ENCODE results near the gene TENM3.

Gene TENM3

GRCh38 chr4:182826391-182826790, 583.2 kb downstream of the TENM3 start:
- DNase-seq = peak; percentile 79 to 88 (median 85)

GRCh38 chr4:182827166-182827565, 584.0 kb downstream of the TENM3 start:
- no peak for DNase-seq

GRCh38 chr4:182827954-182828353, 584.8 kb downstream of the TENM3 start:
- no peak for DNase-seq

GRCh38 chr4:182828360-182829025, 585.3 kb downstream of the TENM3 start:
- no peak for DNase-seq

DNA sequence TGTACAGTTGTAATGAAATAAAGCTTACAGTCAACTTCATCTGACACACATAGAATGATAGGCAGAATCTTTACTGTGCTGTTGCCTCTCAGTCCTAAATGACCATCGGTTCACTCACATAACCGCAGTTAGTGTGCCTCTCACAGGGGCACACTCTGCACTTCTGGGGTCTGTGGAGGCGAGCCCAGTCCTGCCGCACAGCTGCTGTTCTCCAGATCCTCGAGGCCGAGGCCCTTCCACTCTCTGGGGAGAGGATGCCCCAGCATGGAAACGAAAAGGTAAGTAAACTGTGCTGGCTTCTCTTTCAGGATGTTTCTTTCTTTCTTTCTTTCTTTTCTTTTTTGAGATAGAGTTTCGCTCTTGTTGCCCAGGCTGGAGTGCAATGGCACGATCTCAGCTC, 586.0 kb downstream of the TENM3 start:
- no peak for DNase-seq

DNA sequence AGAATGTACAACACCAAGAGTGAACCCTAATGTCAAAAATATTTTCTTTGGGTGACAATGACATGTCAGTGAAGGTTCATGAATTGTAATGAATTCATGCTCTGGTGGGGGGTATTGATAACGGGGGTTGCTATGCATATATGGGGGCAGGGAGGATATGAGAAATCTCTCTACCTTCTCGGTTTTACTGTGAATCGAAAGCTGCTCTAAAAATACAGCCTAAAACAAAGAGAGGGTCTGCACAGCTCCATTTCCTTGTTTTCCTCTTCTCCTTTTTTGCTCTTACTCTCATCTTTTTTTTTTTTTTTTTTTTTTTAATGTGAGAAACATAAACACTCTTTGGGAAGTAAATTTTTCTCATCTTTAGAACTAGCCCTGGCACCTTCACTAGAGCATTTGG, 588.2 kb downstream of the TENM3 start:
- DNase-seq = no peak

DNA sequence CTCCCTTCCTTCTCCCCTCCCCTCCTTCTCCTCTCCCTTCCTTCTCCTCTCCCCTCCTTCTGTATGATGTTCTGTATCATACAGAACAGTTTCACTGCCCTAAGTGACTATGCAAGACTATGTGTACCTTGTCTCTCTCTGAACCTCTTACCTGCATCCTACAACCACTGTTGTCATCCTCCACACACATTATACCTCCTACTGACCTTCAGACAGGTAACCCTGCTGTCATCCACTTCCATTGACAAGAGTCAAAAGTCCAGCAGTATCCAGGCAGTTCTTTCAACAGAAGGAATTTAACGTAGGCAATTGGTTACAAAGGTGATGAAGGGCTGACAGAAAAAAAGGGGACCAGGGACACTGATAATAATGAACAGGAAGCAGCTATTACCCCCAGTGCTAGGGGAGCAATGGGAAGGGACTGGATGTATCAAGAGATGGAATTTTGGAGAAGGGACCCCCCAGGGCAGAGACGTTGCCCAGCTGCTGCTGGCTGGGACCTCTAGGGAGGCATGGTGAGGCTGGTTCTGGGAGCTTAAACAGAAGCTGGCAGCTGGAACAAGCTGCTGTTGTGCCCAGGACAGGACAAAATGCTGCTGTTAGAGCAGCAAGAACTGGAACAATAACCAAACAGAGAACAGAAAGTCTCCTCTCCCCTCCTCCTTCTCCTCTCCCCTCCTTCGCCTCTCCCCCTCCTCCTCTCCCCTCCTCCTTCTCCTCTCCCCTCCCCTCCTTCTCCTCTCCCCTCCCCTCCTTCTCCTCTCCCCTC, 589.3 kb downstream of the TENM3 start:
- DNase-seq = no peak

DNA sequence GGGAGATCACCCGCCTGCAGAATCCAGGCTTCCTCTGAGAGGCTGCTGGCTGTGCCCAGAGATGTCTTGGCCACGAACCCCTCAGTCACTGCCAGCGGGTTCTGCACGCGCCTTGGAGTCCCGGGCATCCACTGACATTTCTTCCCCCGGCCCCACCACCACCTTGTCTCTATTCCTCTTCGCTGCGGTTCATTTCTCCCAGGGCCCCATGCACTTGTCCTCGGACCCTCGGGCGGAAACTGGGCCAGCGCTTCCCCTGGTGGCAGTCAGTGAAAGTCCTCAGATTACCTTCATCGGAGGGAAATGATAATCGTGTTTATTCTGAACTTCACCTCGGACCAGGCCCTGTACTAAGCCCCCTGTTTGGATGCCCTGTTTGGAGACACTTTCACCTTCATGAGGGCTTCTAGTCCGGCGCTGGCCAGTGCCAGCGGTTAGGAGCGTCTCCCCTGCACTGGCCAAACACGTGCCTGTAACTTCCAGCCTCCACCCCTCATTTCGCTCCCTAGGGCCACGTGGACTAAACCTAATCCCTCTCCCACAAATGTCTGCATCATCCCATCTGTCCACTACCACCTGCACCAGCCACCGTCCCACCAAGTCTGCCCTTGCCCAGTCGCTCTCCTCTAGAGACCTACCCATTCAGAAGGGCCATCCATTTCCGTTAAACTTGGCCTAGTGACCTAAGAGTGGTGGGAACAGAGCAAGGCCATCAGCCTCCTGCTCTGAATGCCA, 592.0 kb downstream of the TENM3 start:
- DNase-seq = no peak

DNA sequence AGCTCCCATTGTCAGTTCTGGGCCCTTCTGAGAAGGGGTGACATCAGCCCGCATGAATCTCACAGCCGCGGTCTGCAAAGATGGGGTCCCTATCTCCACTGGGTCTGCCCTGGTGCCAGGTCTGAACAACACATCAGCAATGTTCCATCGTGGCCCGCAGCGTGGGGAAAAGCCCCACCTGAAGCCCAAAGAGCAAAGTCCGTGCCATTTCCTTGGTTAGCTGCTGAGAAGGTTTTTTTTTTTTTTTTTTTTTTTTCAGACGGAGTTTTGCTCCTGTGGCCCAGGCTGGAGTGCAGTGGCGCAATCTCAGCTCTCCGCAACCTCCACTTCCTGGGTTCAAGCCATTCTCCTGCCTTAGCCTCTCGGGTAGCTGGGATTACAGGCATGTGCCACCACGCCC, 594.6 kb downstream of the TENM3 start:
- no peak for DNase-seq

DNA sequence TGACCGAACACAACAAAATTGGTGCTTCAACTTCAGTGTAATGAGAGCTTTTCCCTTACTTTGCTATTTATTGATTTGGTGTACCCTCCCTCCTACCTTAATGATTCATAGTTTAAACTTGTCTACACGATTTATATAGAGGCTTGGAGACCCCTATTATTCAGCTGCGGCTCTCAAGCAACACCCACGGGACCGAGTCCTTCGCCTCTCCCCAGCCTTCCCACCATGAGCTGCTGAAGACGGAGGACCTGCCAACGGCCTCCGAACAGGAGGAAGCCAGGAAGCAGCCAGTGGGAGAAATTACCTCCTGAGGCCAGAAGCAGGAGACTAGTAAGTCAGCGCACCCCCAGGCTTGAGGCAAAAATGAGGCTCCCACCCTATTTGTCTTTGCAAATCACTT, 595.3 kb downstream of the TENM3 start:
- no peak for DNase-seq

GRCh38 chr4:182839256-182839655, 596.1 kb downstream of the TENM3 start:
- no peak for DNase-seq

GRCh38 chr4:182840108-182840507, 596.9 kb downstream of the TENM3 start:
- DNase-seq = no peak

GRCh38 chr4:182842104-182842600, 599.0 kb downstream of the TENM3 start:
- no peak for DNase-seq

DNA sequence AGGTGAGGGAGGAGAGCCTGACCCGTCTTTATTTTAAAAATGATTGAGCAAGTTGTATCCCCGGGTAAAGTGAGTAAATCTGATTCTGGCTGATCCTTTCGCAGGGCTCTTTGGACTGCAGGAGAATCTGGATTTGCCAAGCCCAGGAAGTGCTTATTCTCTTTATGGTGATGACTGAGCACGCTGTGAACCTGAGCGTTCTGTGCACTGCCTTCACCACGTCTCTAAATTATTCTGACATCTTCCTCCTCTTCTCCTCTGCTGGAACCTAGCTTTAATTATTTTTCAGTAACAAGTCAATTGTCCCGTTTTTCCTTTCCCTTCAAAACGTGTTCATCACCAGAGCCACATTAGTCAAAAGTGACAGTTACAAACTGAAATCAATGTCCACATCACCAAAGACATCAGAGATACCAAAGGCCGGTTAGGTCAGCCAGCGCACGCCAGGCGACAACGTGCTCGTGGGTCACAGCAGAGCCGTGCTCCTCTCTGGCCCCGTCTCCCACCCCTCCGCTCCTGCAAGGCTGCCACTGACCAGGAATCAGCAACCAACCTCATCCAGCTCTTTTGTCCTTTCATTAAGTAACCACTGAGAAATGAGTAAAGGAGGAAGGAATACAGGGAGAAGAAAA, 599.7 kb downstream of the TENM3 start:
- DNase-seq = no peak

DNA sequence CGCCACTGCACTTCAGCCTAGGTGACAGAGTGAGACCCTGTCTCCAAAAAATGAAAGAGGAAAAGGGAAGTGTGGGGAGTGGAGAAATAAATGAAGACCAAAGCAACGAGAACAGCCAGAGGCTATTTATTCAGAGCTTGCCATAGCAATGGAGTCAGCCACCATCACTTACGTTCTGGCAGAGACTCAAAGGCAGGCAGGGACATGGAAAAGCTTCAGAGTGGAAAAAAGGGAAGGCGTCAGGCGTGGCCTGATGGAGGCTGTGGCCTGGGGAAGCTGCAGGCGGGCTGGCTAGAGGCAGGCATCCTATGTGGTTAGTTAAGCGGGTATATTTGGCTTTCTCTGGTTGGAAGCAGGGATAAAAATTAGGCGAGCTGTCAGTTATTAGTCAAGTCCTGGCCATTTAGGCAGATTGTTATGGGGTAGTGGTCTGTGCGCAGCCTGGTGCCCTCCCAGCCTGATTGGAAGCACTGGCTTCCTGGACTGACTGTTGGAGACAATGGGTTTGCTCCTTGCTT, 600.7 kb downstream of the TENM3 start:
- no peak for DNase-seq

DNA sequence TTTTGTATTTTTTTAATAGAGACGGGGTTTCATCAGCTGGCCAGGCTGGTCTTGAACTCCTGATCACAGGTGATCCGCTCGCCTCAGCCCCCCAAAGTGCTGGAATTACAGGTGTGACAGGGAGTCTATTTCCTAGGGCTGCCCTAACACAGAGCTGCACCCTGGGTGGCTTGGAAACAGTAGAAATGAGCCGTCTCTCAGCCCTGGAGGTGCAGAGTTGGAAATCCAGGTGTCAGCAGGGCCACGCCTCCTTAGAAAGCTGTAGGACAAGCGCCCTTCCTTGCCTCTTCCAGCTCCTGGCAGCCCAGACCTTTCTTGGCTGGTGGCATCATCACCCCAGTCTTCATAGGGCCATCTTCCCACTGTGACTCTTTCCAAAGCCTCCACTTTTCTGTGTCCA, 602.4 kb downstream of the TENM3 start:
- DNase-seq = no peak

GRCh38 chr4:182846036-182846435, 602.8 kb downstream of the TENM3 start:
- no peak for DNase-seq

DNA sequence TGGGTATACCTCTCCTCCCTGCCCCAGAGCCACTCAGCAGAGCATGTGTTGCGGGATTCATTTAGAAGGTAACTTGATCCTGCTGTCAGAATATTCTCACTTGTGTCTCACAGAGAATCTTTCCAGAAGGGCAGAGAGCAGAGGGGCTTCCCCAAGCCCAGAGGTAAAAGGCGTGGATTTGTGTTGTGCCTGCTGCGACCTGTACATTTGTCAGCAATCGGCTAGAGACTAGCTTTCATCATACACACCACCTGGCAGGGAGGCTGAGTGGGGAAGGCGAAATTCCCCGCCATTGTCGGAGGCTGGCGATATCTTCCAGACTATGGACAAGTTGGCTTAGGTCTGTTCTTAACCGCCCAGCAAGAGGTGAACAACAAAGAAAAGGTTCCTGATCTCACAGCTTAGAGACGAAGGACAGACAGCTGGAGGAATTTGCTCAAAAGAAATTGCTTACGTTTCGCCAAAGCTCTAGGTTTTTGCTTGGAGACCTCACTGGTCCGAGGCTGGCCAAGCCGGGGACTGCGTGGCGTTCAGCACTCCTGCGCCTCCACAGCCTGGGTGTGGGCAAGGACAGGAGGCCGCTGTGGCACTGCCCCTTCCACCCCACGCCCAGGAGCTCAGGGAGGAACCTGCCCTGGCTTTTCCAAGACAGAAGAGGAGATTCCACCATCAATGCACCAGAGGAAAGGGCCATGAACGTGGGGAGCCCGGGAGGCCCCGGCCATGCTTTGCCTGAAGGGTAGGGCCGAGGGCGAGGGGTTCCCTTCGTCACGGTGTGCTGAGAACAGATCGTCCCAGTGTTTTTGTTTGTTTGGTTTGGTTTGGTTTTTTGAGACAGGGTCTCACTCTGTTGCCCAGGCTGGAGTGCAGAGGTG, 604.6 kb downstream of the TENM3 start:
- DNase-seq = no peak

GRCh38 chr4:182848685-182849084, 605.5 kb downstream of the TENM3 start:
- DNase-seq = no peak

Measured in suppressor macrophage (primary cell).